ENCODE measurements around the gene PRDM16.

Gene PRDM16

DNA sequence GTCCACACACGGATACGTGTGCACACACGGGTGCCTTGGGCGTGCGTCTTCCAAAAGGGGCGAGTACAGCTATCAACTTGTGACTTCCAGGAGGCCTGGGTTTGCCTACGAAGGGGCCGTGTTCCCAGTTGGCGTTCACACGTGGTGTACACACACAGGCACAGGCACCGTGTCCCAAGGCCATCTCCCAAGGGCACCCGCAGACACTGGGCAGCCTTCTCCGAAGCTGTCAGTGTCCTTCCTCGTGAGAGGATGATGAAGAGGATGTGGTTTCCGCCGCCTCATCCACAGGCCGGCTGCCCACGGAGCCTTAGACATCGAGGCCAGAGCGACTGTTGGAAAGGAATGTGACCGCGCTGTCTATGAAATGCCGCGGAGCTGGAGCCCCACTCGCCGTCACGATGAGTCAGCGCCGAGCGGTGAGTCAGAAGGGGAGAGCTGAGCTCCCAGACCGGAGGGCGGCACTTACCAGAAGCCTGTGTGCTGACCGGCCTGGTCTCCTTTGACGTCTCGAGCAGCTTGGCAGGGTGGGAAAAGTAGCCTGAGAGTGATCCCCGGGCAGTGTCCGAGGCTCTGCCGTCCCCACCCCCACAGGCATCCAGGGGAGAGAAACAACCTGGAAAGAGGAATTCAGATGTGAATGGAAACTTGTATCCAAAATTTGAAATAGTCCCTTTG, 244.0 kb downstream of the PRDM16 start:
- TF ChIP-seq POLR2A (IDR thresholded peaks at IDR 0.05; ENCODE audit: low read length), result no peak
- TF ChIP-seq GATA1 (IDR thresholded peaks at IDR 0.05; ENCODE audit: low read depth, low read length), result no peak
- peak; percentile 45 to 84 for DNase-seq

DNA sequence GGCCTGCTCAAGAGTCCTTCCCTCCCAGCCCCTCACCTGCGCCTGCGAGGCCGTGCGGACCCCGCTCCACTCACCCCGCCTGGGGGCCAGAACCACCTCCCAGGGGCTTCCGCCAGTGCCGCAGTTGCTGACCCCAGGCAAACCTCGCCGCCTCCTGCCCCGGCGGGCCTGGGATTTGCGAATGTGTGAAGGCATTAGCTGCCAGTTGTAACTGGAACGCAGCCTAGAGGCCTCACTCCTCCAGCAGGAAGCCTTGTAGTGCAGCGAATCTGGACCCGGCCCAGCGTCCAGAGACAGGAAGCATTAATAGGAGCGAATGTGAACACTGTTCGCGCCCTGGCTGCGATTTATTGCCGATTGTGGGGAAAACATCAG, 244.6 kb downstream of the PRDM16 start:
- TF ChIP-seq POLR2A (IDR thresholded peaks at IDR 0.05; ENCODE audit: low read length) (no peak), GATA1 (IDR thresholded peaks at IDR 0.05; ENCODE audit: low read depth, low read length) (no peak)
- peak in 1 of 2 experiments; percentile 30 for DNase-seq

DNA sequence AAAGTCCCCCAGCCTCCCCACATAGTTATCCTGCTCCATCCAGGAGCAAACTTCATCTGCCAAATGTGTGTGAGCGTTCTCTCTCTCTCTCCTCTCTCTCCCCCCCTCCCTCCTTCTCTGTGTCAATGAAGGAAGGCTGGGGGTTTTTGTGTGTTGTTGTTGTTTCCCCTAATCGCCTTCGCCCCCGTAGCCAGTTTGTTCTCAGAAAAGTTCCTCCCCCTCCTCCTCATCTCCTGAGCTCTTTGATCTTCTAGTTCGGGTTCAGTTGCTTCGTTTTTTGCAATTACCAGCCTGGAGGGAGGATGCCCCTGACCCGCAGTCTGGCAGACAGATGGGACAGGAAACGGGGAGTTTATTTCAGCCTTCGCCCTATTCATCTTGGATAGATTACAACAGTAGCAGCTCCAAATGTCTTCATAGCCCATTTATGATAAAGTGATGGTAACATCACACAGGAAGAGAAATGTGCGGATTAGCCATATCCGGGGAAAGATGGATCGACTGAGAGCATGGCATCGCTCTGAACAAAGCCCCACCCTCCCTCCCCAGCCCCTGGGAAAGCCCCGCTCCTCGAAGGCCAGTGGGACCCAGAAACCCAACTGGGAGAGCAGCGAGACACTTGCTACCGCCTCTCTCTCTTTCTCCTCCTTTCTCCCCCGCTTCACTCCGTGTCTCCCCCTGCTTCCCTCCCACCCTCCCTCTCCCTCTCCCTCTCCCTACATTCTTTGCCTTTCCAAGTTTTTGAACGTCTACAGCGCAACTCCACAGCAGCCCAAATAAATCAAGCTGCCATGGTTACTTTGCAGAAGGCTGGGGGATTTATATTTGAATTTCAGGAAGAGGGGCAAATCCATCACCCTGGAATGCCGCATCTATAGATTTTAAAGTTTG, 245.7 kb downstream of the PRDM16 start:
- TF ChIP-seq POLR2A (IDR thresholded peaks at IDR 0.05; ENCODE audit: low read length) (no peak), GATA1 (IDR thresholded peaks at IDR 0.05; ENCODE audit: low read depth, low read length) (no peak)

DNA sequence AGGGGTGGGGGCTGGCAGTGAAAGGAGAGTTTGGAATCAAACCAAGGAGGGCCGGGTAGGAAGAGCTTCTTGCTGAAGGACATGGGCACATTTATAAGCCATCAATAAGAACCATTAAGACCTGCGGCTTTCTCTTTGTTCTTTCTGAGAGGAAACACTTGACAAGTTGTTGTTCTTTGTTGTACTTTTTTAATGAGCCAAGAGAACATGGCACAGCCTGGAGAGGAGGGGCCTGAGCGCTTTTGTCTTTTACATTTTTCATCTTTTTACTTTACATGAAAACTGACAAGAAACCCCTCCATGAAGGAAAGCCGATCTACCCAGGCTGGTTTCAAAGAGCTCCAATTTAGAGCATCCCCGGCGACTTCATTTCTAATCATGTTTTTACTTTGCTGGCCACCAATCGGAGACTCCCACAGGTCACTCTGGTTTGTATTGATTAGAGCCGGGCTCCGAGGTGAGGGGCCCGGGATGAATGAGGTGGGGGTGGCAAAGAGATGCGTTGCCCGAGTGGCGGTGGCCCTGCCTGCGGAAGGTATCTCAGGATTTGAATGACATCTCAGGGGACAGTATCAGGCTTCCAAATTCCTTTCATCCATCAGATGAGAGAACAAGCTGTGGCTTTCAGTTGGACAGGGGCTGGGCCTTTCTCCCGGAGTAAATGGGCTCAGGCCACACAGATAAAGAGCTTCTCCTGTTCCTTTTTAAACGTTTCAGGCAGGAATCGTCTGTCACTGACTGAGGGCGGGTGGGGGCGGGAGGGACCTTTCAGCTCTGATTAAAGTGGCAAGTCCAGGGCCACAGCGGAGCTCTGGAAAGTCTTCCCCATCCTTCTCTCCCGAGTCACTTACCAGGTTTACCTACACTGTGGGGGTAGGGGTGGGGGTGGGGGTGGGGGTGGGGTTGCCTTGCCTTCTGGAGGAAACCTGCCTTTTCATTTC, 246.7 kb downstream of the PRDM16 start:
- TF ChIP-seq POLR2A (IDR thresholded peaks at IDR 0.05; ENCODE audit: low read length), result no peak
- no peak for TF ChIP-seq GATA1 (IDR thresholded peaks at IDR 0.05; ENCODE audit: low read depth, low read length)
- no peak for DNase-seq

More for the DNA sequence above, 245.7 kb downstream of the PRDM16 start:
- DNase-seq, result no peak

DNA sequence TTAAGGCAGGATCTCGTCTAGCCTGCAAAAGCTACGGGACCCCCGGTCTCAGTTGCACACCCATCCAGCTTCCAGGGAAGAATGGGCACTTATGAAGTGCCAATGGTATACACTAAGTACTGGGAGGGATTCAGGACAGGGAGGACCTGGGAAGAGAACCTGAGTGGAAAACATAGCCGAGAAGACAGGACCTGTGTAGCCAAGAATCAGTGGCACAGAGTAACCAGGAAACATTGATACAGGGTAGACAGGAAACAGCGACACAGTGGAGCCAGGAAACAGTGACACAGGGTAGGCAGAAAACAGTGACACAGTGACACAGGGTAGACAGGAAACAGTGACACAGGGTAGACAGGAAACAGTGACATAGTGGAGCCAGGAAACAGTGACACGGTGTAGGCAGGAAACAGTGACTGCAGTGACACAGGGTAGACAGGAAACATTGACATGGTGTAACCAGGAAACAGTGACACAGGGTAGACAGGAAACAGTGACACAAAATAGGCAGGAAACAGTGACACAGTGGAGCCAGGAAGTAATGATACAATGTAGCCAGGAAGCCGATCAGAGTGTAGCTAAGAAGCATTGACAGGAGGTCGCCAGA, 247.4 kb downstream of the PRDM16 start:
- no peak for DNase-seq
- TF ChIP-seq GATA1 (IDR thresholded peaks at IDR 0.05; ENCODE audit: low read depth, low read length) (no peak), POLR2A (IDR thresholded peaks at IDR 0.05; ENCODE audit: low read length) (no peak)

DNA sequence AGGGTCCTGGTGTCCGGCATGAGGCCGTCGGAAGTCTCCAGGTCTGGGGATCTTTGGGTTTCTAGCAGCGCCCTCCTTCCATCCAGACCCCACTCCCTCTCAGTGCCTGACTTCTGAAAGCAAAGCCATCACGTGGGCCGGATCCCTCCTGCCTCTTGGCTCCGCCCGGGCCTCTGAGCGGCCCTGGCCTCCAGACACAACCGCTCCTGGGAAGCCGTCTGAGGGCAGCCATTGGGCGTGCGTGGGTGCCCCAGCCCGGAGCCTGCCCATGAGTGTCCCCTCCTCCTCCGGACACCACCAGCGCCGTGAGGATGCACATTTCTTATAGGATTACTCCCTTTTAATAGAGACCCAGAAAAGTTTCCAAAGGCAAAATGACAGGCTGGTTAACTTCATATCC, 248.5 kb downstream of the PRDM16 start:
- TF ChIP-seq POLR2A (IDR thresholded peaks at IDR 0.05; ENCODE audit: low read length) (no peak), GATA1 (IDR thresholded peaks at IDR 0.05; ENCODE audit: low read depth, low read length) (no peak)

DNA sequence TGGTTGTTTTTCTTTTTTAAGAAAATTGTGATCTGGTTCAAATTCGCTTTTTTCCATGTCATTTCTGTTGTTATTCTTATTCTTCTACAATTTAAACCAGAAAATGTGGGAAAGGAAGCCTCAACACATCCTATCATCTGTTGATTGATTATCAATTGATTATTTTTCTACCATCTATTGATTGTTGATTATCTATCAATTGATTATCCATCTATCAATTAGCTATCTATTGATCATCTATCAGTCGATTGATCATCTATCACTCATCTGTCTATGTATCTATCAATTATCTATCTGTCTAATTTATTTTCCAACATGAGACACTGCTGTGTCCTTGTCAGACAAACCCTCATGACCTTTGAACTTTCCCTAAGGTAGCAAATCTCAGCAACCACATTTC, 249.3 kb downstream of the PRDM16 start:
- DNase-seq, result no peak
- TF ChIP-seq GATA1 (IDR thresholded peaks at IDR 0.05; ENCODE audit: low read depth, low read length) (no peak), POLR2A (IDR thresholded peaks at IDR 0.05; ENCODE audit: low read length) (no peak)

More for the DNA sequence above, 248.5 kb downstream of the PRDM16 start:
- no peak for DNase-seq

DNA sequence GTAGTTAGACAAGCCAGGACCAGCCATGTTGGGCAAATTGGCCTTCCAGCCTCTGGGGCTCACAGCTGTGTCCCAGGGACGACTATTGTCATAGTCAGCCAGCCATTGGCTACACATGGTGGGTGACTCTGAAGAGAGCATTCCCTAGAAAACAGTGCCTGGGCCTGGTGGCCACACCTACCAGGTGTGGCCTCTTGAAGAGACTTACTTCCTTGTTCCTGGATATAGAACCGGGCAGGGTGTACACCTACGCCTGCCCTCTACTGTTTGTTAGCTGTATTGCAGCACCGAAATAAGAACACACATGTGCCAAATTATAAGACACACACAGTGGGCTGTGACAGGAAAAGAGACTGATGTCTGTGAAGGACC, 250.9 kb downstream of the PRDM16 start:
- peak; percentile 37 to 68 for DNase-seq
- no peak for TF ChIP-seq GATA1 (IDR thresholded peaks at IDR 0.05; ENCODE audit: low read depth, low read length)
- TF ChIP-seq POLR2A (IDR thresholded peaks at IDR 0.05; ENCODE audit: low read length), result no peak

DNA sequence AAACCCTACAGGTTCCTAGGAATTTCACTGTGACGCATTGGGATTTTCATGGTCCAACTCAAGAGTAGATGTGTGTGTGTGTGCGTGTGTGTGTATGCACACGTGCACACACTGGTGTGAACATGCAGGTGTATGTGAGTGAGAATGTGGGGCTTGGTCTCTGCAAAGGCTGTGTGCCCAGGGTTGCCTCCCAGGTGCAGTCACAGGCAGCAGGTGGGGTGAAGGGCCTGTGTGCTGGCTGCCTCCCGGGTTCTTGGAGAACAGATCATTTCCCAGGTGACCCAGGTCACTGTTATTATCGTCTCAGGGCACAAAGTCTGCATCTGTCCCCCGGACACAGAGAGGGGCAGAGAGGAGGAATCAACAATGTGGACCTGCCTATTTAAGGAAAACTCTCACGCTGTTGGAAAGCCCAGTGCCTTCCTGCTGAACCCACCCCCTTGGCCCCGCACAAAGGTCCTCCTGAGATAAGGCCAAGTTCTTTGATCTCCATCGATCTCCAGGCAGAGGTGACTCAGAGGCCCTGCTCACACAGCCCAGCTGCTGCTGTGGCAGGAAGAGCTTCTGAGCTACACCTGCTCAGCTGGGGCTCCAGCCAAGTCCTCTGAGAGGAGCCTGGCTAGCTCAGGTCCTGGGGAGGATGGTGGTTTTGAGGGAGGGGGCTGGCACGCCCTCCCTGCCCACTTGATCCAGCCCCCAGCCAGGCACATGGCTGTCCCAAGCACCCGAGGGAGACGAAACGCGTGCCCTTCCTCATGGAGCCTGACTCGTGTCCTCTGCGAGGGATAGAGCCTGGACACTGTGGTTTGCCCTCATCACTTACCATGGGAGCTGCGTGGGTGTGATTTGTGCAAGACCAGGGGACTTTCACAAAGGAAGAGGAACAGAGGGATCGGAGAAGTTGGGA, 251.5 kb downstream of the PRDM16 start:
- no peak for DNase-seq
- no peak for TF ChIP-seq GATA1 (IDR thresholded peaks at IDR 0.05; ENCODE audit: low read depth, low read length)
- no peak for TF ChIP-seq POLR2A (IDR thresholded peaks at IDR 0.05; ENCODE audit: low read length)

DNA sequence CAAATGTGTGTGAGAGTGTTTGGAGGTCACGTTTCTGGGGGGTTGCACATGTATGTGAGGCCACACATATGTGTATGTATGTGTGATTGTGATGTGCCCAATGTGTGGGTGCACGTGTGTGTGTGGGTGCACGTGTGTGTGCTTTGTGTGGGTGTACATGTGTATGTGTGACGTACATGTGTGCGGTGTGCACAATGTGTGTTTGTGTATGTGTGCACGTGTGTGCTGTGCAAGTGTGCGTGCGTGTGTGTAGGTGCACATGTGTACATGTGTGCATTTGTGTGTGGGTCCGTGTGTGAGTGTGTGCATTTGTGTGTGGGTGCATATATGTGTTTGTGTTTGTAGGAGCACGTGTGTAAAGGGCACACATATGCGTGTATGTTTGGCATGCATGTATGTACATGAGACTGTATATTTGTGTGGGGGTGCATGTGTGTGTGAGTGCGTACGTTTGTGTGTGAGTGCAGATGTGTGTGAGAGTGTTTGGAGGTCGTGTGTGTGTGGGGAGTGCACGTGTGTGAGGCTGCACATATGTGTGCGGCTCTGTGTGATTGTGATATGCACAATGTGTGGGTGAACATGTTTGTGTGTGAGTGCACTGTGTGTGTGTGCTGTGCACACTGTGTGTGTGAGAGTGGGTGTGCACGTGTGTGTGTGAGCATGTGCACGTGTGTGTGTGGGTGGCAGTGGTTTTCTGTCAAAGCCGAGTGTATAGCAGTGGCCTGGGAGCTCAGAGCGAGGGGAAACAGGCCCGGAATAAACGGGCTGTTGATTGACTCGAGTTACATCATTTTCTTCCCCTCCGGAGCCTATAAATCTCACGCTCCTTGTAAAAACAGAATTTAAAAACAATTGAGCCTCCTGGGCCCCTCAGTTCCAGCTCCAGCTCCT, 252.8 kb downstream of the PRDM16 start:
- peak in 1 of 2 experiments; percentile 5 for DNase-seq
- TF ChIP-seq GATA1 (IDR thresholded peaks at IDR 0.05; ENCODE audit: low read depth, low read length), result no peak
- TF ChIP-seq POLR2A (IDR thresholded peaks at IDR 0.05; ENCODE audit: low read length), result no peak

DNA sequence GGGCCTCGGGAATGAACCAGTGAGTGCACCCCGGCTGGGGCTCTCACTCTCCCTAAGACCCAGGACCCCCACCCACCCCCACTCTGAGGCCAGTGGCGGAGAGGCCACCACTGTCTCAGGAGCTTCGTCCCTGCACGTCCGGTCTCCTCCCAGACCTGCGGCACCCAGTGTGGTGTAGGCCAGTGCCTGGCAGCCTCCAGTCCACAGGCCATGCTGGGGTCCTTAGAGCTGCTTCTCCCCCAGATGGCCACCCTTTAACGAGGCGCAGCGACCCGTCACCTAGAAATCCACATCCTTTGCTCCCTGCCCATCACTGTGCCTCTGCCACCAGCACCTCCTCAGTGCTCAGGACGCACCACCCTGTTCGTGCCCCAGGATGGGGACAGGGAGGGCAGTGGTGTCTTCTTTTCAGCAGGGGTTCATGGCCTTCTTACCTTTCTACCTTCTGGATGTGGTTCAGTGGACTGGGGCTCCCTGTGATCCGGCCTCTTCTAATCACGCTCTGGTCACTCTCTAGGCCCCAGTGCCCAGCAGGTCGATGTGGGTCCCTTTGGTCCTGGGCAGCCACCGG, 253.5 kb downstream of the PRDM16 start:
- TF ChIP-seq GATA1 (IDR thresholded peaks at IDR 0.05; ENCODE audit: low read depth, low read length) (no peak), POLR2A (IDR thresholded peaks at IDR 0.05; ENCODE audit: low read length) (no peak)
- DNase-seq, result no peak

Data from erythroblast (primary cell).